SU-DHL-6 (cell line): Measurements from ENCODE around the gene MAML2.

Source experiments
- H2AFZ ChIP-seq: fragments of 200-600 bp; sonication (generic); 2 replicates; pipeline ENCODE4 v1.6.1; 2014; ENCODE audit warnings: low read depth, mild to moderate bottlenecking, moderate library complexity, mixed read lengths, antibody characterized with exemption, low read length; ENCODE audit not compliant: severe bottlenecking
- H3F3A ChIP-seq: fragments of 200-600 bp; shearing (Covaris generic); 2 replicates; pipeline ENCODE4 v1.6.0; 2016; ENCODE audit warnings: antibody characterized with exemption, mild to moderate bottlenecking; ENCODE audit not compliant: insufficient read depth
- H3K27ac ChIP-seq: fragments of 200-600 bp; sonication (generic); 2 replicates; pipeline ENCODE4 v1.5.1; 2016; ENCODE audit warnings: low read depth, mild to moderate bottlenecking, low read length, moderate library complexity, mixed read lengths
- H3K27me3 ChIP-seq: fragments of 200-600 bp; sonication (generic), shearing (Covaris generic); 2 replicates; pipeline ENCODE4 v1.6.0; 2014; ENCODE audit warnings: mild to moderate bottlenecking, low read length
- H3K36me3 ChIP-seq: fragments of 200-600 bp; sonication (generic); 2 replicates; pipeline ENCODE4 v1.6.1; 2014; ENCODE audit warnings: mild to moderate bottlenecking, low read length, mixed read lengths
- H3K4me2 ChIP-seq: fragments of 300-600, 200-600 bp; shearing (Covaris generic), sonication (generic); 2 replicates; pipeline ENCODE4 v1.6.0; 2014; ENCODE audit warnings: low read length, low read depth, mild to moderate bottlenecking; ENCODE audit not compliant: poor library complexity, severe bottlenecking
- H3K4me3 ChIP-seq: fragments of 200-600 bp; sonication (generic); 2 replicates; pipeline ENCODE4 v1.5.1; 2014; ENCODE audit warnings: antibody characterized with exemption, low read length, mild to moderate bottlenecking, mixed read lengths; ENCODE audit not compliant: insufficient read depth, poor library complexity, severe bottlenecking
- H3K79me2 ChIP-seq: fragments of 200-600 bp; sonication (generic); 2 replicates; pipeline ENCODE4 v1.6.1; 2014; ENCODE audit warnings: mild to moderate bottlenecking, low read length, moderate library complexity; ENCODE audit not compliant: insufficient read depth
- H3K9ac ChIP-seq: fragments of 200-600 bp; sonication (generic); 2 replicates; pipeline ENCODE4 v1.7.0; 2014; ENCODE audit warnings: mild to moderate bottlenecking, low read length
- H3K9me2 ChIP-seq: fragments of 200-600 bp; sonication (generic); replicated peaks from 2 replicates; pipeline ENCODE4 v1.6.1; 2014; ENCODE audit warnings: low read length; ENCODE audit not compliant: insufficient read depth
- H3K9me3 ChIP-seq: fragments of 200-600 bp; sonication (generic); 2 replicates; pipeline ENCODE4 v1.6.1; 2014; ENCODE audit warnings: low read length, mixed read lengths; ENCODE audit not compliant: insufficient read depth
- H4K20me1 ChIP-seq: fragments of 200-600 bp; sonication (generic); 2 replicates; pipeline ENCODE4 v1.6.1; 2014; ENCODE audit warnings: low read depth, mild to moderate bottlenecking, antibody characterized with exemption, low read length, moderate library complexity, mixed read lengths
- CTCF ChIP-seq: fragments of 200-600 bp; sonication (generic); IDR thresholded peaks from one replicate; pipeline ENCODE4 v1.5.1; 2017; ENCODE audit warnings: antibody characterized with exemption, mild to moderate bottlenecking, low read length, moderate library complexity; ENCODE audit not compliant: insufficient read depth, poor library complexity, severe bottlenecking
- EZH2phosphoT487 ChIP-seq: fragments of 200-600 bp; sonication (generic), shearing (Covaris generic); conservative IDR thresholded peaks from 2 replicates; pipeline ENCODE4 v1.6.1; 2018; ENCODE audit warnings: mild to moderate bottlenecking, antibody characterized with exemption, low read length, moderate library complexity, mixed read lengths

The MAML2 gene

GRCh38 chr11:96242191-96242847, 100.7 kb downstream of the MAML2 start:
- Histone ChIP-seq H3F3A (no peaks in the 10 kb centered on the region), H3K9me2 (no peaks in the 10 kb centered on the region), H3K27ac (no peak overlapping the region), H3K9ac (no peak overlapping the region), H4K20me1 (no peaks in the 10 kb centered on the region), H3K36me3 (no peaks in the 10 kb centered on the region), H2AFZ (no peak overlapping the region), H3K4me3 (no peak overlapping the region), H3K4me2 (no peak overlapping the region), H3K9me3 (no peaks in the 10 kb centered on the region), H3K79me2 (no peaks in the 10 kb centered on the region), H3K27me3 (no peaks in the 10 kb centered on the region)
- TF ChIP-seq EZH2phosphoT487 (no peak), CTCF (no peak)

GRCh38 chr11:96241331-96241841, 101.6 kb downstream of the MAML2 start:
- H3K27ac ChIP-seq = no peak overlapping the region
- H3K36me3 ChIP-seq = no peaks in the 10 kb centered on the region
- no peaks in the 10 kb centered on the region for H3K9me2 ChIP-seq
- no peaks in the 10 kb centered on the region for H3K27me3 ChIP-seq
- H3K79me2 ChIP-seq = no peaks in the 10 kb centered on the region
- no peaks in the 10 kb centered on the region for H4K20me1 ChIP-seq
- H3K4me3 ChIP-seq = no peak overlapping the region
- H2AFZ ChIP-seq = no peak overlapping the region
- H3F3A ChIP-seq = no peaks in the 10 kb centered on the region
- no peak overlapping the region for H3K4me2 ChIP-seq
- H3K9ac ChIP-seq = no peak overlapping the region
- no peaks in the 10 kb centered on the region for H3K9me3 ChIP-seq
- TF ChIP-seq EZH2phosphoT487 (no peak), CTCF (no peak)

- H3K9ac ChIP-seq = no peak overlapping the region
- no peaks in the 10 kb centered on the region for H3K79me2 ChIP-seq
- no peaks in the 10 kb centered on the region for H4K20me1 ChIP-seq
- no peaks in the 10 kb centered on the region for H3K36me3 ChIP-seq
- no peak overlapping the region for H3K4me3 ChIP-seq
- H3F3A ChIP-seq = no peaks in the 10 kb centered on the region
- no peak for TF ChIP-seq EZH2phosphoT487
- TF ChIP-seq CTCF = no peak
- no peak overlapping the region for H3K4me2 ChIP-seq
- no peak overlapping the region for H3K27ac ChIP-seq
- H2AFZ ChIP-seq = no peak overlapping the region
- H3K9me3 ChIP-seq = no peaks in the 10 kb centered on the region
- H3K27me3 ChIP-seq = no peaks in the 10 kb centered on the region
- H3K9me2 ChIP-seq = no peaks in the 10 kb centered on the region
These were observed 104.3 kb downstream of the MAML2 start for GRCh38 chr11:96238563-96239135.
